Kidney (tissue), 14 donors: Measurements from ENCODE around the gene IL1RAPL1. TPM values are rescaled to one million over a fixed set of nuclear protein-coding genes. Genes with fewer than 3 reads are reported as not detected.

Source experiments
- DNase-seq, 5 donors: peaks; one replicate each; pipeline ENCODE4 v3.0.0-alpha.2; 2013 to 2020
- FAIRE-seq: peaks from 2 replicates; lab custom pipeline; 2012; peaks lifted over from hg19 to GRCh38; lab: Jason Lieb, UNC
- H3K27ac ChIP-seq, 2 donors: one replicate each; pipeline ENCODE4 v1.7.0; 2013; ENCODE audit warnings: low read depth in 2 of 2, low read length in 2 of 2, inconsistent platforms in 1 of 2
- H3K27me3 ChIP-seq: one replicate; pipeline ENCODE4 v1.7.1; 2013; ENCODE audit warnings: low read length, inconsistent platforms; ENCODE audit not compliant: control insufficient read depth, insufficient read depth
- H3K36me3 ChIP-seq, 3 donors: one replicate each; pipeline versions ENCODE4 v1.7.0 to v1.7.1; 2013; ENCODE audit warnings: low read length in 3 of 3, control low read depth in 1 of 3, inconsistent platforms in 1 of 3; ENCODE audit not compliant: insufficient read depth in 3 of 3, control insufficient read depth in 2 of 3
- H3K4me1 ChIP-seq, 3 donors: one replicate each; pipeline versions ENCODE4 v1.7.0 to v1.7.1; 2013; ENCODE audit warnings: low read length in 3 of 3, inconsistent platforms in 1 of 3, low read depth in 1 of 3; ENCODE audit not compliant: control insufficient read depth in 2 of 3, insufficient read depth in 2 of 3
- H3K4me3 ChIP-seq, 3 donors: one replicate each; pipeline versions ENCODE4 v1.7.0 to v1.8.1; 2013; ENCODE audit warnings: low read length in 3 of 3, control low read depth in 1 of 3, inconsistent platforms in 1 of 3
- H3K9ac ChIP-seq, 3 donors: one replicate each; pipeline versions ENCODE4 v1.7.0 to v1.7.1; 2013; ENCODE audit warnings: low read length in 3 of 3, control low read depth in 1 of 3, inconsistent platforms in 1 of 3
- H3K9me3 ChIP-seq, 3 donors: one replicate each; pipeline versions ENCODE4 v1.7.0 to v1.7.1; 2013; ENCODE audit warnings: low read length in 3 of 3, control low read depth in 1 of 3, inconsistent platforms in 1 of 3; ENCODE audit not compliant: control insufficient read depth in 2 of 3, insufficient read depth in 1 of 3
- CTCF ChIP-seq: IDR thresholded peaks from 3 replicates; pipeline ENCODE4 v1.5.1; 2012; ENCODE audit warnings: mild to moderate bottlenecking, moderate library complexity, borderline replicate concordance; ENCODE audit not compliant: insufficient read depth; ENCODE audit errors: extremely low read depth
- intact Hi-C: fragments of 100-400 bp; cut with DNase I; formaldehyde crosslinking; loops from one replicate; pipeline ENCODE4 v1.11.1; 2022
- polyA plus RNA-seq: library from polyadenylated mRNA; stranded (reverse); fragments of 350-450 nt; fragmentation: Illumina TruSeq; extraction: RNeasy Lipid Tissue Mini Kit (QIAGEN cat#74804); gene quantifications from one replicate; pipeline ENCODE4 v1.2.3, GENCODE V29; 2014; ENCODE audit warnings: low read depth, low replicate concordance; ENCODE audit not compliant: insufficient read depth
- total RNA-seq: library from RNA; stranded (reverse); fragmentation: NEBNext Ultra II Directional; extraction: Animal tissue kit (Norgen Biotek cat#: 25700); gene quantifications from one replicate; pipeline ENCODE4 v1.2.1, GENCODE V29; 2021
- donor health status: control.
- donor health status: control.
- donor health status: control.
- donor health status: control.
- donor health status: control.
- donor health status: DM: yes; HTN: yes; CAD: no.
- donor health status: Normal renal cell carcinoma (clear cell type).

Gene IL1RAPL1
- total and polyA plus RNA-seq, 2 donors from 2014 or later: 0.19 TPM; not detected in 1

- intact Hi-C loops: no loop called here
- no peak overlapping the region for H3K4me3 ChIP-seq
- no peaks in the 10 kb centered on the region for H3K4me1 ChIP-seq
- no peak for TF ChIP-seq CTCF
- H3K9ac ChIP-seq: no peak overlapping the region
- H3K9me3 ChIP-seq: no peaks in the 10 kb centered on the region
- H3K36me3 ChIP-seq: no peaks in the 10 kb centered on the region
- DNase-seq (peak in 2 of 5 donors; percentile 38 to 65), FAIRE-seq (no peak)
- H3K27me3 ChIP-seq: no peaks in the 10 kb centered on the region
- no peak overlapping the region for H3K27ac ChIP-seq
Observed at GRCh38 chrX:29257521-29257920, 670.3 kb downstream of the IL1RAPL1 start.

GRCh38 chrX:29269390-29269789 is 682.1 kb downstream of the IL1RAPL1 start:
- Histone ChIP-seq H3K27me3 (no peaks in the 10 kb centered on the region), H3K9ac (no peak overlapping the region), H3K4me1 (no peaks in the 10 kb centered on the region), H3K4me3 (no peak overlapping the region), H3K27ac (no peak overlapping the region), H3K36me3 (no peaks in the 10 kb centered on the region), H3K9me3 (no peaks in the 10 kb centered on the region)
- DNase-seq: no peak
- intact Hi-C loops: no loop called here
- no peak for TF ChIP-seq CTCF
- no peak for FAIRE-seq

- no peak for TF ChIP-seq CTCF
- Histone ChIP-seq H3K27ac (no peak overlapping the region), H3K27me3 (no peaks in the 10 kb centered on the region), H3K4me3 (no peak overlapping the region), H3K9ac (no peak overlapping the region), H3K36me3 (no peaks in the 10 kb centered on the region), H3K4me1 (no peaks in the 10 kb centered on the region), H3K9me3 (no peaks in the 10 kb centered on the region)
- DNase-seq: no peak
- intact Hi-C loops: no loop called here
- FAIRE-seq: no peak
Observed at GRCh38 chrX:29274517-29274916, 687.3 kb downstream of the IL1RAPL1 start.

GRCh38 chrX:29275928-29276327 is 688.7 kb downstream of the IL1RAPL1 start:
- Histone ChIP-seq H3K9ac (no peak overlapping the region), H3K9me3 (no peaks in the 10 kb centered on the region), H3K4me1 (no peaks in the 10 kb centered on the region), H3K27ac (no peak overlapping the region), H3K36me3 (no peaks in the 10 kb centered on the region), H3K27me3 (no peaks in the 10 kb centered on the region), H3K4me3 (no peak overlapping the region)
- intact Hi-C loops: no loop called here
- TF ChIP-seq CTCF: no peak
- no peak for DNase-seq
- no peak for FAIRE-seq
